OCI-LY7 (cell line): ENCODE measurements around the gene TPST1. TPM values are rescaled to one million over a fixed set of nuclear protein-coding genes. Genes with fewer than 3 reads are reported as not detected.
"Not testable (repeated sequence)": the region's sequence is repeated elsewhere in the genome, so short reads cannot be mapped to it uniquely, and the experiment has no call there.

ENCODE experiments used
- Bru-seq: library from RNA; stranded (reverse); fragments of 400-500 nt; gene quantifications from one replicate; lab custom pipeline; 2021; lab: Mats Ljungman, UMichigan
- BruChase-seq, 2 experiments: library from RNA; stranded (reverse); fragments of 400-500 nt; gene quantifications; one replicate each; lab custom pipeline; 2021; lab: Mats Ljungman, UMichigan
- BruUV-seq: library from RNA; stranded (reverse); fragments of 400-500 nt; replicated peaks from 2 replicates; lab custom pipeline; 2021; lab: Mats Ljungman, UMichigan
- CTCF ChIA-PET: fragments of 300-600 bp; sonication (Branson Sonifier 250); formaldehyde crosslinking; loops from one replicate; lab custom pipeline; 2022; ENCODE audit warnings: antibody characterized with exemption; ENCODE audit not compliant: unreplicated experiment; lab: Charles Lee
- POLR2A ChIA-PET: fragments of 300-600 bp; sonication (Branson Sonifier 250); formaldehyde crosslinking; loops from one replicate; lab custom pipeline; 2022; ENCODE audit warnings: antibody characterized with exemption; lab: Charles Lee
- DNase-seq: peaks from one replicate; pipeline ENCODE4 v3.0.0-alpha.2; 2015; ENCODE audit warnings: low spot score
- H2AFZ ChIP-seq: fragments of 200-600 bp; sonication (generic), shearing (Covaris generic); 2 replicates; pipeline ENCODE4 v1.6.1; 2014; ENCODE audit warnings: mild to moderate bottlenecking, antibody characterized with exemption, low read length, moderate library complexity
- H3K27ac ChIP-seq: fragments of 200-600 bp; sonication (generic); 2 replicates; pipeline ENCODE4 v1.5.1; 2014; ENCODE audit warnings: mixed run types, low read depth, mild to moderate bottlenecking, moderate library complexity, low read length, inconsistent platforms; ENCODE audit not compliant: poor library complexity, severe bottlenecking
- H3K36me3 ChIP-seq: fragments of 200-600 bp; sonication (generic); 2 replicates; pipeline ENCODE4 v1.6.1; 2014; ENCODE audit warnings: mild to moderate bottlenecking, antibody characterized with exemption, low read length, moderate library complexity, mixed read lengths; ENCODE audit not compliant: insufficient read depth
- H3K4me1 ChIP-seq: fragments of 200-600 bp; sonication (generic); 2 replicates; pipeline ENCODE4 v1.5.1; 2014; ENCODE audit warnings: mild to moderate bottlenecking, low read length; ENCODE audit not compliant: insufficient read depth, poor library complexity, severe bottlenecking
- H3K4me2 ChIP-seq: fragments of 200-600 bp; sonication (generic); 2 replicates; pipeline ENCODE4 v1.6.1; 2014; ENCODE audit warnings: mild to moderate bottlenecking, low read length
- H3K4me3 ChIP-seq: fragments of 200-600 bp; sonication (generic); 2 replicates; pipeline ENCODE4 v1.5.1; 2014; ENCODE audit warnings: mild to moderate bottlenecking, low read depth, low read length; ENCODE audit not compliant: poor library complexity, severe bottlenecking
- H3K79me2 ChIP-seq: fragments of 200-600 bp; sonication (generic); 2 replicates; pipeline ENCODE4 v1.6.1; 2016; ENCODE audit warnings: low read depth, mild to moderate bottlenecking, low read length, moderate library complexity, mixed read lengths; ENCODE audit not compliant: insufficient read depth
- H3K9me2 ChIP-seq: fragments of 200-600 bp; sonication (generic); 2 replicates; pipeline ENCODE4 v1.6.1; 2016; ENCODE audit warnings: mild to moderate bottlenecking, low read length, mixed read lengths; ENCODE audit not compliant: insufficient read depth
- H3K9me3 ChIP-seq: fragments of 200-600 bp; sonication (generic); 2 replicates; pipeline ENCODE4 v1.6.1; 2014; ENCODE audit warnings: mild to moderate bottlenecking, mixed run types, low read length, mixed read lengths
- H4K20me1 ChIP-seq: fragments of 200-600 bp; sonication (generic); 2 replicates; pipeline ENCODE4 v1.6.1; 2014; ENCODE audit warnings: mild to moderate bottlenecking, antibody characterized with exemption, low read length, moderate library complexity, mixed read lengths; ENCODE audit not compliant: insufficient read depth
- EZH2phosphoT487 ChIP-seq: fragments of 200-600 bp; sonication (generic); IDR thresholded peaks from 2 replicates; pipeline ENCODE4 v1.6.1; 2018; ENCODE audit warnings: low read depth, borderline replicate concordance, mild to moderate bottlenecking, mixed run types, antibody characterized with exemption, low read length, moderate library complexity, mixed read lengths
- intact Hi-C: fragments of 100-400 bp; cut with micrococcal nuclease; formaldehyde crosslinking; loops from one replicate; pipeline ENCODE4 v1.10.0; 2022; ENCODE audit not compliant: unreplicated experiment
- long read RNA-seq: library from polyadenylated mRNA; stranded (forward); transcript quantifications from one replicate; pipeline ENCODE4 v2.0.0, GENCODE V29; 2022
- total RNA-seq, 2 experiments: library from RNA; depleted of rRNA in 1 of 2; stranded (reverse); fragments of >200 nt in 1 of 2; shearing (Covaris generic) in 1 of 2; gene quantifications; 2 replicates each; pipeline ENCODE4 v1.2.3, GENCODE V29; 2014 to 2022
- TF ChIP-seq, protein P1 (sequence below): fragments of 200-600 bp; sonication (generic); conservative IDR thresholded peaks from 2 replicates; pipeline ENCODE4 v1.5.1; 2014; ENCODE audit warnings: mild to moderate bottlenecking, antibody characterized with exemption, low read length, moderate library complexity, mixed read lengths

Gene TPST1
- total RNA-seq (2014; rRNA removed; shearing (Covaris generic)) (6.6 and 11.4 TPM in 2 replicates), total RNA-seq (2022) (3.5 and 6.3 TPM in 2 replicates), Bru-seq, nascent RNA (percentile 48 among the genes with signal in this experiment), BruChase-seq, experiment 1, labeled RNA remaining after a 6-hour chase (percentile 44 among the genes with signal in this experiment), BruChase-seq, experiment 2, labeled RNA remaining after a 2-hour chase (percentile 46 among the genes with signal in this experiment)
- long read RNA-seq, partial matches to known transcripts: 0 of 26 reads
- long read RNA-seq, other reads (novel, unspliced or antisense): 24 of 26 reads

DNA sequence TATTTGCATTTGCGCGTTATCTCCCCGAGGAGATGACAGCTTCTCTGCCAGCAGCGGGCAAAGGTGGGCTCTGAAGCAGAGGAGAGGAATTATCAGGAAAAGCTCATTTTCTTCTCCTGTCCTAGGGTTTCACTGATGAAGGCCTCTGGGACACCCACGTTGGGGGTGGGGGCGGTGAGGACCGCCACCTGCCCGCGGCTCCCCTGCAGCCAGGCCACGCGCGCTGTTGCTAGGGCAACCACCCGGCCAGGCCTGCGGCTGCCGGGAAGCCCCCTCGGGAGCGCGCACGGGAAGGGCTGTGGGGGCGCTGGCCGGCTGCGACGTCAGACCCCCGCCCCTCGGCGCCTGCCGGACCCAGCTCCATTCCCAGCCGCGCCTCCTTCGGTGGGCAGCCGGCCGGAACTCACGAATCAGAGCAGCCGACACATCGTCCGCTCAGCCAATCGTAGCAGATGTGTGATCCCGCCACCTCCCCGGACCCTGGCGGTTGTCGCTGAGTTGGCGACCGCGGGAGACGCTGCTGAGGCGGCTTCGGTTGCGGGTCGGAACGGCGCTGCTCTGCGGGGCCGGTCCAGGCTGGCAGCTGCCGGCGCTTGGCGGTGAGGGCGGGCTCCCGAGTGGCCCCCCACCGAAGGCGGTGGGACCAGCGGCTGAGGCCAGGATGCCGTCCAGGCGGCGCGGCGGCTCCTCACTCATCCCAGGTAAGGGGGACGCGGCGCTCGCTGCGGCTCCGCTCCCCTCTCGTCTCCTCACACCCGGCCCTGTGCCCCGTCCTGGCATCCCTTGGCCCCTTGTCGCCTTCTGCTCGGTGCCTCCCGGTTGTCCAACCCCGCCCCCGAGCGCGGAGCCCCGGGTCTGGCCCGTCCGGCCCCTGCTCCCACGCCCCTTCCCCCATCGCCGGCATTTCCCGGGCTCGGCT, at the start of gene TPST1:
TSS of gene TPST1 (plus strand) at position 513 of the 919 bp plus-strand sequence. CDS start 35,092 bp downstream, outside the sequence.
- Histone ChIP-seq H3K36me3 (no peaks in the 10 kb centered on the region), H3K27ac (no peak within 1 kb of the TSS), H3K4me1 (peaks cover 6% of the 10 kb centered on the region), H3K9me3 (no peaks in the 10 kb centered on the region), H2AFZ (peak within 1 kb of the TSS; percentile 100), H4K20me1 (no peaks in the 10 kb centered on the region), H3K79me2 (no peaks in the 10 kb centered on the region), H3K9me2 (no peaks in the 10 kb centered on the region), H3K4me3 (peak within 1 kb of the TSS; percentile 80), H3K4me2 (peak within 1 kb of the TSS; percentile 100)
- peak; percentile 94 for DNase-seq
- intact Hi-C loops: no loop called here
- ChIA-PET POLR2A (interaction anchor here (0.5 to 1.1 kb wide), 4 partner anchors 9 to 210 kb away, joined by 3 to 6 read pairs (median 3); no protein-coding TSS in a partner anchor), CTCF (no interaction called here)
- TF ChIP-seq, protein P1, sequence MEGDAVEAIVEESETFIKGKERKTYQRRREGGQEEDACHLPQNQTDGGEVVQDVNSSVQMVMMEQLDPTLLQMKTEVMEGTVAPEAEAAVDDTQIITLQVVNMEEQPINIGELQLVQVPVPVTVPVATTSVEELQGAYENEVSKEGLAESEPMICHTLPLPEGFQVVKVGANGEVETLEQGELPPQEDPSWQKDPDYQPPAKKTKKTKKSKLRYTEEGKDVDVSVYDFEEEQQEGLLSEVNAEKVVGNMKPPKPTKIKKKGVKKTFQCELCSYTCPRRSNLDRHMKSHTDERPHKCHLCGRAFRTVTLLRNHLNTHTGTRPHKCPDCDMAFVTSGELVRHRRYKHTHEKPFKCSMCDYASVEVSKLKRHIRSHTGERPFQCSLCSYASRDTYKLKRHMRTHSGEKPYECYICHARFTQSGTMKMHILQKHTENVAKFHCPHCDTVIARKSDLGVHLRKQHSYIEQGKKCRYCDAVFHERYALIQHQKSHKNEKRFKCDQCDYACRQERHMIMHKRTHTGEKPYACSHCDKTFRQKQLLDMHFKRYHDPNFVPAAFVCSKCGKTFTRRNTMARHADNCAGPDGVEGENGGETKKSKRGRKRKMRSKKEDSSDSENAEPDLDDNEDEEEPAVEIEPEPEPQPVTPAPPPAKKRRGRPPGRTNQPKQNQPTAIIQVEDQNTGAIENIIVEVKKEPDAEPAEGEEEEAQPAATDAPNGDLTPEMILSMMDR: peak; percentile 65
- TF ChIP-seq EZH2phosphoT487: no peak
- no TSS peak for BruUV-seq

DNA sequence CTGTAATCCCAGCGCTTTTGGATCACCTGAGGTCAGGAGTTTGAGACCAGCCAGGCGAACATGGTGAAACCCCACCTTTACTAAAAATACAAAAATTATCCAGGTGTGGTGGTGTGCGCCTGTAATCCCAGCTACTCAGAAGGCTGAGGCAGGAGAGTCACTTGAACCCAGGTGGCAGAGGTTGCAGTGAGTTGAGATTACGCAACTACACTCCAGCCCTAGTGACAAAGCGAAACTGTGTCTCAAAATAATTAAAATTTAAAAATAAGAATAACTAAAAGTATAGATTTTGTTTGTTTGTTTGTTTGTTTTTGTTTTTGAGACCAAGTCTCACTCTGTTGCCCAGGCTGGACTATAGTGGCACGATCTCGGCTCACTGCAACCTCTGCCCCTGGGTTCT, 49.1 kb upstream of the TPST1 start:
- H3K4me1 ChIP-seq, CTCF ChIA-PET, H4K20me1 ChIP-seq, H3K4me3 ChIP-seq, H3K27ac ChIP-seq, DNase-seq, BruUV-seq, H3K79me2 ChIP-seq, H2AFZ ChIP-seq, intact Hi-C loops, H3K4me2 ChIP-seq, H3K9me2 ChIP-seq, H3K9me3 ChIP-seq: not testable (repeated sequence)
- peaks cover 76% of the 10 kb centered on the region for H3K36me3 ChIP-seq
- POLR2A ChIA-PET: interaction anchor here (0.7 to 1.2 kb wide), 3 partner anchors 29 to 194 kb away, joined by 3 to 4 read pairs (median 3); partner anchors contain the start of gene CRCP

DNA sequence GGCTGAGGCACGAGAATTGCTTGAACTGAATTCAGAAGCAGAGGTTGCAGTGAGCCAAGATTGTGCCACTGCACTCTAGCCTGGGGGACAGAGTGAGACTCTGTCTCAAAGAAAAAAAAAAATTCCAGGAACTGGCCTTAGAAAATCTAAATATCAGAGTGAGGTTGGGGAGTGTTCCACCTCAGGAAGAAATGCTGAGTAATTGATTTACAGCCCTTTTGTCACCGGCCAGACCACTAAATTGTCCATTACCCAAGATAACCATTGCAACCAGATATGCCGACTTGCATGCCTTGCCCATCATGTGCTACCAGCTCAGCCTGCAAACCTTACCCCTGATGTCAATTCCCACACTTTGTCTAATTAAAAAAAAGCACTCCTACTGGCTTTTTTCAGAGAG, 48.1 kb upstream of the TPST1 start:
- CTCF ChIA-PET: no interaction called here
- POLR2A ChIA-PET: no interaction called here

More for the DNA sequence above, 48.1 kb upstream of the TPST1 start:
- H3K4me3 ChIP-seq: no peak overlapping the region
- intact Hi-C loops: no loop called here
- no peak overlapping the region for H2AFZ ChIP-seq
- H3K36me3 ChIP-seq: peaks cover 66% of the 10 kb centered on the region
- H3K9me2 ChIP-seq: no peaks in the 10 kb centered on the region
- no peak for TF ChIP-seq EZH2phosphoT487
- TF ChIP-seq, protein P1: no peak
- no peaks in the 10 kb centered on the region for H3K9me3 ChIP-seq
- no TSS peak for BruUV-seq
- no peak overlapping the region for H3K27ac ChIP-seq
- H3K4me1 ChIP-seq: no peaks in the 10 kb centered on the region
- no peak overlapping the region for H3K4me2 ChIP-seq
- DNase-seq: no peak
- H3K79me2 ChIP-seq: no peaks in the 10 kb centered on the region
- H4K20me1 ChIP-seq: no peaks in the 10 kb centered on the region
